ENCODE data around the gene SNRNP48.

- no peak for TF ChIP-seq CTCF (IDR thresholded peaks at IDR 0.05)
- TF ChIP-seq POLR2AphosphoS5 (IDR thresholded peaks at IDR 0.05): no peak
- TF ChIP-seq POLR2A (IDR thresholded peaks at IDR 0.05): no peak
Observed at GRCh38 chr6:7556394-7557106, 33.4 kb upstream of the SNRNP48 start.

Data from breast epithelium (tissue), 3 donors.